GM23338 (cell line): ENCODE measurements around the gene PPP1R3G.

Experiments
- CREB1 ChIP-seq: fragments of 250-450 bp; sonication (Bioruptor Pico); IDR thresholded peaks from 2 replicates; pipeline ENCODE4 v1.5.0; 2020; ENCODE audit warnings: low read depth, mild to moderate bottlenecking, moderate library complexity
- EZH2 ChIP-seq: fragments of 200-600 bp; sonication (generic); IDR thresholded peaks from one replicate; pipeline ENCODE4 v1.8.0; 2017; ENCODE audit warnings: antibody characterized with exemption, mild to moderate bottlenecking, low read depth; ENCODE audit not compliant: unreplicated experiment
- EZH2phosphoT487 ChIP-seq: fragments of 200-600 bp; sonication (generic); IDR thresholded peaks from one replicate; pipeline ENCODE4 v1.8.1; 2018; ENCODE audit warnings: antibody characterized with exemption; ENCODE audit not compliant: unreplicated experiment
- JUNB ChIP-seq: IDR thresholded peaks from one replicate; pipeline ENCODE4 v1.6.1; 2016; ENCODE audit warnings: antibody characterized with exemption; ENCODE audit not compliant: unreplicated experiment
- NANOG ChIP-seq: IDR thresholded peaks from 2 replicates; pipeline ENCODE4 v1.6.1; 2016; ENCODE audit warnings: antibody characterized with exemption, borderline replicate concordance
- POLR2AphosphoS5 ChIP-seq: IDR thresholded peaks from 2 replicates; pipeline ENCODE4 v1.6.1; 2016; ENCODE audit warnings: antibody characterized with exemption, low read depth
- STAT1 ChIP-seq: IDR thresholded peaks from one replicate; pipeline ENCODE4 v1.6.1; 2016; ENCODE audit warnings: antibody characterized with exemption; ENCODE audit not compliant: unreplicated experiment
- ZNF114 ChIP-seq: fragments of 250-450 bp; sonication (Bioruptor Pico); IDR thresholded peaks from 2 replicates; pipeline ENCODE4 v1.5.0; 2020; ENCODE audit warnings: mild to moderate bottlenecking, moderate library complexity
- ZNF331 ChIP-seq: fragments of 250-450 bp; sonication (Bioruptor Pico); IDR thresholded peaks from 2 replicates; pipeline ENCODE4 v1.5.0; 2020; ENCODE audit warnings: low read depth, mild to moderate bottlenecking, moderate library complexity
- TF ChIP-seq, protein P1 (sequence below), 2 experiments: fragments of 200-600 bp in 1 of 2; sonication (generic) in 1 of 2; conservative IDR thresholded peaks; 2 replicates each; pipeline versions ENCODE4 v1.5.1 to v1.6.1; 2016 to 2017; ENCODE audit warnings: antibody characterized with exemption in 2 of 2, low read depth in 2 of 2, mild to moderate bottlenecking in 2 of 2, moderate library complexity in 1 of 2
- TF ChIP-seq, protein P2 (sequence below): IDR thresholded peaks from 2 replicates; pipeline ENCODE4 v1.6.1; 2016; ENCODE audit warnings: antibody characterized with exemption
- TF ChIP-seq, protein P3 (sequence below): IDR thresholded peaks from one replicate; pipeline ENCODE4 v1.6.1; 2018; ENCODE audit warnings: antibody characterized with exemption; ENCODE audit not compliant: unreplicated experiment

DNA sequence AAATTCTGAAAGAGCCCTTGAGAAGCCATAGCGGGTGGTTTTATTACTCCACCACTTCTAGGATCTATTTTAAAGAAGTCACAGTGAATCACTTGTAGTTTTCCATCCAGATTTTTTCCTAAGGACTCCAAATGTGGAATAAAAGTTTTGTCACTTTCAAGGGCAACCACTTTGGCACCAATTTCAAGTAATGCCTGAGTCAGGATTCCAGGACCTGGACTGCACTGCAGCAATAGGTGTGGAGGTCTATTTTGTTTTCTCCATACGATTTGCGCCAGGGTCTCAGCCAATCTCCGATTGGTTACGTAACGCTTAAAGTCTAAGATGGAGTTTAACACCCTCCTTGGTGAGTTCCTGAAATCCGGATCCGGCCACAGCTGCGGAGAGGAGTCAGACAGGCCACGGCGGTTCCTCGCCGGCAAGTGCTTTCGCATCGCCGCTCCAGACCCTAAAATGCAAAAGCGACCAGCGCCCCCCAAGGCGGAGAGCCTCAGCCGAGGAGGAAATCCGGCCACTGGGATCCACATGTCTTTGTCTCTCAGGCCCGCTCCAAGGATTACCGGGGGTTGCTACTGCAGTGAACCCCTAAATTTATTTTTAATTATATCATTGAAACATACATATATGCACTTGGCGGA is 18.6 kb upstream of the PPP1R3G start:
- TF ChIP-seq, protein P1, sequence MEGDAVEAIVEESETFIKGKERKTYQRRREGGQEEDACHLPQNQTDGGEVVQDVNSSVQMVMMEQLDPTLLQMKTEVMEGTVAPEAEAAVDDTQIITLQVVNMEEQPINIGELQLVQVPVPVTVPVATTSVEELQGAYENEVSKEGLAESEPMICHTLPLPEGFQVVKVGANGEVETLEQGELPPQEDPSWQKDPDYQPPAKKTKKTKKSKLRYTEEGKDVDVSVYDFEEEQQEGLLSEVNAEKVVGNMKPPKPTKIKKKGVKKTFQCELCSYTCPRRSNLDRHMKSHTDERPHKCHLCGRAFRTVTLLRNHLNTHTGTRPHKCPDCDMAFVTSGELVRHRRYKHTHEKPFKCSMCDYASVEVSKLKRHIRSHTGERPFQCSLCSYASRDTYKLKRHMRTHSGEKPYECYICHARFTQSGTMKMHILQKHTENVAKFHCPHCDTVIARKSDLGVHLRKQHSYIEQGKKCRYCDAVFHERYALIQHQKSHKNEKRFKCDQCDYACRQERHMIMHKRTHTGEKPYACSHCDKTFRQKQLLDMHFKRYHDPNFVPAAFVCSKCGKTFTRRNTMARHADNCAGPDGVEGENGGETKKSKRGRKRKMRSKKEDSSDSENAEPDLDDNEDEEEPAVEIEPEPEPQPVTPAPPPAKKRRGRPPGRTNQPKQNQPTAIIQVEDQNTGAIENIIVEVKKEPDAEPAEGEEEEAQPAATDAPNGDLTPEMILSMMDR (conservative IDR thresholded peaks at IDR 0.05; ENCODE audit: low read depth in 2 of 2): no peak
- TF ChIP-seq EZH2 (no peak), ZNF331 (CRISPR knock-in tag) (no peak), STAT1 (no peak), CREB1 (no peak), POLR2AphosphoS5 (no peak), EZH2phosphoT487 (no peak), ZNF114 (CRISPR knock-in tag) (no peak), JUNB (no peak), NANOG (no peak)
- TF ChIP-seq, protein P2, sequence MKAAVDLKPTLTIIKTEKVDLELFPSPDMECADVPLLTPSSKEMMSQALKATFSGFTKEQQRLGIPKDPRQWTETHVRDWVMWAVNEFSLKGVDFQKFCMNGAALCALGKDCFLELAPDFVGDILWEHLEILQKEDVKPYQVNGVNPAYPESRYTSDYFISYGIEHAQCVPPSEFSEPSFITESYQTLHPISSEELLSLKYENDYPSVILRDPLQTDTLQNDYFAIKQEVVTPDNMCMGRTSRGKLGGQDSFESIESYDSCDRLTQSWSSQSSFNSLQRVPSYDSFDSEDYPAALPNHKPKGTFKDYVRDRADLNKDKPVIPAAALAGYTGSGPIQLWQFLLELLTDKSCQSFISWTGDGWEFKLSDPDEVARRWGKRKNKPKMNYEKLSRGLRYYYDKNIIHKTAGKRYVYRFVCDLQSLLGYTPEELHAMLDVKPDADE: no peak
- TF ChIP-seq, protein P3, sequence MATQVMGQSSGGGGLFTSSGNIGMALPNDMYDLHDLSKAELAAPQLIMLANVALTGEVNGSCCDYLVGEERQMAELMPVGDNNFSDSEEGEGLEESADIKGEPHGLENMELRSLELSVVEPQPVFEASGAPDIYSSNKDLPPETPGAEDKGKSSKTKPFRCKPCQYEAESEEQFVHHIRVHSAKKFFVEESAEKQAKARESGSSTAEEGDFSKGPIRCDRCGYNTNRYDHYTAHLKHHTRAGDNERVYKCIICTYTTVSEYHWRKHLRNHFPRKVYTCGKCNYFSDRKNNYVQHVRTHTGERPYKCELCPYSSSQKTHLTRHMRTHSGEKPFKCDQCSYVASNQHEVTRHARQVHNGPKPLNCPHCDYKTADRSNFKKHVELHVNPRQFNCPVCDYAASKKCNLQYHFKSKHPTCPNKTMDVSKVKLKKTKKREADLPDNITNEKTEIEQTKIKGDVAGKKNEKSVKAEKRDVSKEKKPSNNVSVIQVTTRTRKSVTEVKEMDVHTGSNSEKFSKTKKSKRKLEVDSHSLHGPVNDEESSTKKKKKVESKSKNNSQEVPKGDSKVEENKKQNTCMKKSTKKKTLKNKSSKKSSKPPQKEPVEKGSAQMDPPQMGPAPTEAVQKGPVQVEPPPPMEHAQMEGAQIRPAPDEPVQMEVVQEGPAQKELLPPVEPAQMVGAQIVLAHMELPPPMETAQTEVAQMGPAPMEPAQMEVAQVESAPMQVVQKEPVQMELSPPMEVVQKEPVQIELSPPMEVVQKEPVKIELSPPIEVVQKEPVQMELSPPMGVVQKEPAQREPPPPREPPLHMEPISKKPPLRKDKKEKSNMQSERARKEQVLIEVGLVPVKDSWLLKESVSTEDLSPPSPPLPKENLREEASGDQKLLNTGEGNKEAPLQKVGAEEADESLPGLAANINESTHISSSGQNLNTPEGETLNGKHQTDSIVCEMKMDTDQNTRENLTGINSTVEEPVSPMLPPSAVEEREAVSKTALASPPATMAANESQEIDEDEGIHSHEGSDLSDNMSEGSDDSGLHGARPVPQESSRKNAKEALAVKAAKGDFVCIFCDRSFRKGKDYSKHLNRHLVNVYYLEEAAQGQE: no peak
